Measurements from ENCODE around the gene ACO2.

Gene ACO2

GRCh38 chr22:41491374-41492100, 22.6 kb downstream of the ACO2 start:
- DNase-seq, result no peak

DNA sequence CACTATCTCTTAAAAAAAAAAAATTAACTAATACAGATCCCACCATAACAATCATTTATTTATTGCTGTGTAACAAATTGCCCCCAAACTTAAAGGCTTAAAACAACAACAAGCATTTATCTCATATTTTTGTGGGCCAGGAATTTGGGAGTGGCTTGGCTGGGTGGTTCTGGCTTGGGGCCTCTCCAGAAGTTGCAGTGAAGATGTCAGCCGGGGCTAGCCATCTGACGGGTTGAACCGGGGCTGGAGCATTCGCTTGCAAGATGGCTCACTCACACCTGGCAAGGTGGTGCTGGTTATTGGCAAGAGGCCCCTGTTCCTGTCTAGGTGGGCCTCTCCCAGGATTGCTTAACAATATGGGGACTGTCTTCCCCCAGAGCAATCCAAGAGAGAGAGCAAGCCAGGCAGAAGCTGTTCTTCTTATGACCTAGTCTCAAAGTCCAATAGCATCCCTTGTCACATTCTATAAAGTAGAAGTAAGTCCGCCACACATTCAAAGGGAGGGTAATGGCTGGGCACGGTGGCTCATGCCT, 29.5 kb downstream of the ACO2 start:
- DNase-seq, result no peak

GRCh38 chr22:41499624-41500280, 30.8 kb downstream of the ACO2 start:
- no peak for DNase-seq

DNA sequence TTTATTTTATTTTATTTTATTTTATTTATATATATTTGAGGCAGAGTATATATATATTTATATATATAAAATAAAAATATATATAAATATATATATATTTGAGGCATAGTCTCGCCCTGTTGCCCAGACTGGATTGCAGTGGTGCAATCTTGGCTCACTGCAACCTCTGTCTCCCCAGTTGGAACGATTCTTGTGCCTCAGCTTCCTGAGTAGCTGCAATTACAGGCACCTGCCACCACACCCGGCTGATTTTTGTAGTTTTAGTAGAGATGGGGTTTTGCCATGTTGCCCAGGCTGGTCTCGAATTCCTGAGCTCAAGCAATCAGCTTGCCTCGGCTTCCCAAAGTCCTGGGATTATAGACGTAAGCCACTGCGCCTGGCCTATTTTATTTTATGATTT, 31.4 kb downstream of the ACO2 start:
- DNase-seq, result no peak

DNA sequence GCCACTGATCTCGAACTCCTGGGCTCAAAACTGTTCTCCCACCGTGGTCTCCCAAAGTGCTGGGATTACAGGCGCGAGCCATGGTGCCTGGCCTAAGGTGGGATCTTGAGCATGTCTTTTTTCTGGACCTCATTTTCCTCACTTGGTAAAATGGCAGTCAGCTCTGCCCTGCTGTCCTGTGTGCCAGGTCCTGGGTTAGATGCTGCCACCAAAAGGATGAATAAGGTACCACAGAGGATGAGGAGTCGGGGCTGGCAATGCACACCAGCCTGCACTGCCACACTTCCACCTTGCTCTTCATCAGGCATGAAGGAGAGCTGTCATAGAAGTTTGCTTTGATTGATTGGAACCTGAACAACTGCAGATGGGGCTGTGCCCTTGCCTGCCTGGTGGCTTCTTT, 32.3 kb downstream of the ACO2 start:
- DNase-seq, result peak in 1 of 2 experiments; percentile 12

DNA sequence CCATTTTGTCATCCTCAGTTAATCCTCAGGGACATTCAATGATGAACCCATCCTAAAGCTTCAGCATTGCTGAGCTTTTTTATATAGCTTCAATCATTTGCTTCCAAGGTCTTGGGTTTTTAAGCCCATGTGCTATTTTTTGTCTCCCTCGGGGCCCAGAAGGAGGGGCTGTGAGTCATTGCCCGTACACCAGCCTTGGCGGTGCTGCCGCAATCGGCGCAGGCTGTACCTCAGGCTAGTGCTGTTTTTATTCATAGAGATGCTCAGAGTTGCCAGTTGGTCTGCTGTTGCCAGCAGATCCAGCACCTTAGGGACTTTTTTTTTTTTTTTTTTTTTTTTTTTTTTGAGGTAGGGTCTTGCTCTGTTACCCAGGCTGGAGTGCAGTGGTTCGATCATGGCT, 35.5 kb downstream of the ACO2 start:
- no peak for DNase-seq

DNA sequence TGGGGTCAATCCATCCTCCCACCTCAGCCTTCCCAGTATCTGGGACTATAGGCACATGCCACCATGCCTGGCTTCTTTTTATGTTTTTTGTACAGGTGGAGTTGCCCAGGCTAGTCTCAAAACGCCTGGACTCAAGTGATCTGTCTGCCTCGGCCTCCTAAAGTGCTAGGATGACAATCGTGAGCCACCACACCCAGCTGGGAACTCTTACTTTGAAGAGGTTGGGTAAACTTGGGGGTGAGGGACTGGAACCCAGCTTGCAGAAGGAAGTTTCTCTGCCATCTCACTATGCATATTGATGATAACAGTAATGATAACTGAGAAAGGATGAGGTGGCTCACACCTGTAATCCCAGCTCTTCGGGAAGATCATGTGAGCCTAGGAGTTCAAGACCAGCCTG, 35.9 kb downstream of the ACO2 start:
- no peak for DNase-seq

GRCh38 chr22:41505511-41506220, 36.7 kb downstream of the ACO2 start:
- no peak for DNase-seq

DNA sequence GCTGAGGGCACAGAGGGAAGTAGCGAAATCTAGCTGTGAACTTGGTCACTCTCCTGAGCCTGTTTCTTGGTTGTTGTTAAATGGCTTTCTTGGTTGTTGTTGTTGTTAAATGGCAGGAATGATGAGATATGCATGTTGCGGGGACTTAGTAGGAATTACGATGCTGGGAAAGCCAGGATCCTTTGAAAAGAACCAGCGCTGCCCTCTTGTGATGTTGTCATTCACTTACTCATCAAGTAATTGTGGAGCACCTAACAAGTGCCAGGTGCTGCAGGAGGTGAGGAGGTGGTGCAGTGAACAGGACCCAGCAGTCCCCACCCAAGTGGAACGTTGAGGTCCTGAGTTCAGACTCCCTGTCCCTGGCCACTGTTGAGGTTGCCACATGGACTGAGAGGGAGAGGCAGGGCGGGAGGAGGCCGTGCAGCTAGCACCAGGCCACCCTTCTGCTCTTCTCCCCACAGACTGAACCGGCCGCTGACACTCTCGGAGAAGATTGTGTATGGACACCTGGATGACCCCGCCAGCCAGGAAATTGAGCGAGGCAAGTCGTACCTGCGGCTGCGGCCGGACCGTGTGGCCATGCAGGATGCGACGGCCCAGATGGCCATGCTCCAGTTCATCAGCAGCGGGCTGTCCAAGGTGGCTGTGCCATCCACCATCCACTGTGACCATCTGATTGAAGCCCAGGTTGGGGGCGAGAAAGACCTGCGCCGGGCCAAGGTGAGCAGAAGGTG, 38.6 kb downstream of the ACO2 start:
- no peak for DNase-seq

DNA sequence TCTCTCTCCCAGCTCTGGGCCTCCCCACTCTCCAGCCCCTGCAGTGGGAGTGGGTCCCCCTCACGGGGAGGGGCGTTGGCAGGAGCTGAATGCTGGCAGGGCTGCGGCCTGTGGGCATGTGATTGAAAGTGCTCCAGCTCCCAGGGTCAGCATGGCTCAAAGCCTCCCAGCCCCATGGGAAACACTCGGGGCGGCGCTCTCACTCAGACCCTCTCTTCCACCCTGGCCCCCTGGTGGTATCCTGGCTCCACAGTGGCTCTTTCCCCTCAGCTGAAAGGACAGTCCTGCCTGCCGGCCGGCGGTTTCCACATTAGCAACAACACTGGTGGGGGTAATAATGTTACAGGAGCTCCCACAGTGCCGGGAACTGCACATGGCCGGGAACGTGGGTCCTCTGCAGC, 39.9 kb downstream of the ACO2 start:
- DNase-seq, result no peak

DNA sequence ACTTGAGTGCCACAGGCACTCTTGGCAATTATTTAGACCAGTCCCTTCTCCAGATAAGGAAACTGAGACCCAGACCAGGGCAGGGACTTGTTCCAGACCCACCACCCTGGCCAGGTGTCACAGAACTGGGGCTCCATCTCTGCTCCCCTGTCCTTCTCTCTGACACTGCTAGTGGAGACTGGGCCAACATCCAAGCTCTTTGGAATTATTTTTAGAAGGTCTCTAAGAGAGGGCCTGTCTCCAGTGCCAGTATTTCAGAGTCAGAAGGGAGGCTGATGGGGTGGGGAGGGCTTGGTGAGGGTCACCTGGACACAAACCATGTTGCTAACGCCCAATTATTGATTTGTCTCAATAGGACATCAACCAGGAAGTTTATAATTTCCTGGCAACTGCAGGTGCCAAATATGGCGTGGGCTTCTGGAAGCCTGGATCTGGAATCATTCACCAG, 42.6 kb downstream of the ACO2 start:
- DNase-seq, result no peak

DNA sequence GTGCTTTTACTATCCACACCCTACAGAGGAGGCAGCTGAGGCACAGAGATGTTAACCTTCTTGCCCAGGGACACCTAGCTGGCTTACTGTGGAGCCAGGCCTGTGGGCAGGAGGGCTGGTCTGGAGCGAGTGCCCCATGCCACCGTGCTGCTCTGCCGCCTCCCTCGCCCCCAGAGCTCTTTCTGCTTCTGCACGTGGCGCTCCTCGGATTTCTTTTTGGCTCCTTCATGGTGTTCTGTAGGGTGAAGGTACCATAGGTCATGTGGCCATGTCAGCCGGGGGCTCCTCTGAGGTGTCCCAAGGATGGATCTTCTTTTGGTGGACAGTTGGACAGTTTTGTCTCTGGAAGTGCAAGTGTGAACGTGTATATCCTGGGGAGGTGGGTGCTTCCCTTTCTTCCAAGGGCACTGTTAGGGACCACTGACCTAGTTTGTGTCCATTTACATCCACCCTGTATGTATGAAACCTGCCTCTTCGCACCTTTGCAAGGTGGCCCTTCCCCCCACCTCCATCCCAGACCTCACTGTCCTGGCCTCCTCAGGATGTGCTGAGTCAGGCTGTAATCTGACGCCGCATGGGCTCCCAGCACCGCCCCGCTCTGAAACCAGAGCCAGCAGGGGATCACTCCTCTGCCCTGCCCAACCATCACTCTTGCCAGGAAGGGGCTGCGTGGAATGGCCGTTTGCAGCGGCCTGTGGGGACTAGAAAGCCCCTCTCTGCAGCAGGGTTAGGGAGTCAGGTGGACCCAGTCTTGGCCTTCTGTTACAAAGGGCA, 43.7 kb downstream of the ACO2 start:
- DNase-seq, result peak in 1 of 2 experiments; percentile 5

GRCh38 chr22:41513391-41513790, 44.5 kb downstream of the ACO2 start:
- DNase-seq, result no peak

DNA sequence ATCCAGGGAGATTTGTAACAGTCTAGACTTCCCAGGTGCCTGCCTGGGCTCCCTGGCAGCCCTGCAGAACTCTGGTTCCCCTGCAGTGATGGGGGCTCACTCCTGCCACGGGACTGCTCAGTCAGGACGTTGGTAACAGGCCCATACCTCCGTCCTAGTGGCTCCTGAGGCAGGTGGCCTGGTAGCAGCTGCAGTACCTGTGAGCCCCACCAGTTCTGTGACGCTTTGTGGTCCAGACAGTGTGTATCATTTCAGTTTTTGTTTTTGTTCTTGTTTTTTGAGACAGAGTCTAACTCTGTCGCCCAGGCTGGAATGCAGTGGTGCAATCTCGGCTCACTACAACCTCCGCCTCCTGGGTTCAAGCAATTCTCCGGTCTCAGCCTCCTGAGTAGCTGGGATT, 47.5 kb downstream of the ACO2 start:
- no peak for DNase-seq

DNA sequence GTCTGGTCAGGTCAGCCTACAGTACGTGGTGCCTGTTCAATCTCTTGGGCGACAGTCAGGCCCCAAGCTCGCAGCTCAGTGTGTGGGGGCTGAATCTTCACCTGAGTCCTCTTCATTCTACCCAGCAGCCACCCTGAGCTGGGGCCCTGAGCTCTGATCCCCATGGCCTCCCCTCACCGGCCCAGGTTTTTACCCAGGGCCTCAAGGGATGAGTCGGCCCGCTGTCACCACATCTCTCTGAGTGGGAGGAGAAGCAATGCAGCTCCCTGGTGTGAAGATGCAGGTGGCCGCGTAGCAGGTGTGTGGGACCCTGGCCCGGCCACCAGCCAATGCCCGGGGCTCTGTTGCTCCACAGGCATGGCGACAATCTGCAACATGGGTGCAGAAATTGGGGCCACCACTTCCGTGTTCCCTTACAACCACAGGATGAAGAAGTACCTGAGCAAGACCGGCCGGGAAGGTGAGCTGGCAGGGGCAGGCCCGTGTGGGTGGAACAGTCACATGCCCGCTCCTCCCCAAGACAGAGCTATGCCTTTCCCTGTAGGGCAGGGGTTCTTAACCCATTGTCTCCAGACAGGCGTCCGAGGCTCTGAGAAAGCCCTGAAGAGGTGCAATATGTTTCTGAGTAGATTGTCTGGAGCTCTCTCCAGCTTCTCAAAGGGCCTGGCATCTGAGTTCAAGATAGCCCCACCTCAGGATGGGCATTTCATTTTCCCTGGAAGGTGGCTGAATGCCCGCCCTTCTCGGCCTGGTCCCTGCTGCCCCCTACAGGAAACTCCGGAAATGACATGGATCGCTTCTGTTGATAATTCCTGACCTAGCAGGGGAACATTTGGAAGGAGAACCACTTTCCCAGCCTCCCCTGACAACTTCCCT, 48.5 kb downstream of the ACO2 start:
- DNase-seq, result peak in 1 of 2 experiments; percentile 39

DNA sequence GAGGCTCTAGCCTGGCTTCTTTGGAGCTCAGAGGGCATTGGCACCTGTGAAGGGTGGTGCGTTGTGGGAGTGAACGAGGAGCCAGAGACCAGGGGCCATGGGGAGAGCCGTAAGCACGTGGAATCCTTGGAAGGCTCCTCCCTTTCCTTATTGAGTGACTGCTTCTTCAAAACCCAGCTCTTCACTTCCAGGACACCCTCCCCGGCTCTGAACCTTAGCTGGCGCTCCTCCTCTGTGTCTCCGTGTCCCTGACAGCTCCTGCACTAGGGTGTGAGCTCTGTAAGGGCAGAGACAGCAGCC, 49.1 kb downstream of the ACO2 start:
- no peak for DNase-seq

GRCh38 chr22:41521126-41521525, 52.2 kb downstream of the ACO2 start:
- no peak for DNase-seq

DNA sequence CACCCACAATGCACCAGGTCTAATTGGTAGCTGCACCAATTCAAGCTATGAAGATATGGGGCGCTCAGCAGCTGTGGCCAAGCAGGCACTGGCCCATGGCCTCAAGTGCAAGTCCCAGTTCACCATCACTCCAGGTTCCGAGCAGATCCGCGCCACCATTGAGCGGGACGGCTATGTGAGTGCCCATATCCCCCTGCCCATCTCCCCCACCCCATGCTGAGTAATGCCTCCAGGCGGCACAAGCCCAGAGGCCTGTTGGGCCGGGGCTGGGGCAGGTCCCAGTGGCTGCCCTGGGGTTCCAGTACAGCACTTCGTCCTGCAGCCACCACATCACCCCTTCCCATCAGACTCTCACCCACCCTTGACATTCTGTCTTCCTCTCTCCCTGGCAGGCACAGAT, 53.9 kb downstream of the ACO2 start:
- no peak for DNase-seq

DNA sequence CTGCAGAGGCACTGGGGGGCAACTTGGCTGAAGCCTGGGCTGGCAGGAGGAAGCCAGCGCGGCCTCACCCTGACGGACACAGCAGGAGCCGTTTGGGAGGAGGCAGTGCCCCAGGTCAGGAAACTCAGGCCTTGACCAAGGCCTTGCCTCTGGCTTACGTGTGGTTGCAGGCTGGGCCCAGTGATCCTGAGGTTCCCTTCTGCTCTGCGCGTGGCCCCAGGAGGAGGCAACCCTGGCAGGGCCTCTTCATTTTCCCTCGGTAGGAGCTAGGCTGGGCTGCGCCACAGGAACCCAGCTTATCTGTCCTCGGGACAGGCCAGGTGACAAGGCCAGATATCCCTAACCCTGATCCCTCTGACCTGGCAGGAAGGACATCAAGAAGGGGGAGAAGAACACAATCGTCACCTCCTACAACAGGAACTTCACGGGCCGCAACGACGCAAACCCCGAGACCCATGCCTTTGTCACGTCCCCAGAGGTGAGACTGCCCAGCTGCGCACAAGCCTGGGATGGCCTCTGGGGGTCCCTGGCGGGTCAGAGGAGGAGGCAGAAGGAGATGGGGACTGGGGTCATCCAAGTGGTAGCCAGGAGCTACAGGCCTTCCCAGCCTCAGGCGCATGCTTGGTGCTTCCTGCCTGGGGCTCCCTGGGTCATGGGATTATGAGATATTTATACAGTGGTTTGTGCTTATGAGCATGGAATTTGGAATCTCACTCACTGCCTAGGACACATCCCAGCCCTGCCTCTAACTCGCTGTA, 54.7 kb downstream of the ACO2 start:
- DNase-seq, result no peak

GRCh38 chr22:41524251-41524661, 55.3 kb downstream of the ACO2 start:
- no peak for DNase-seq
